Measurements from ENCODE around the gene DEFB132. TPM values are rescaled to one million over a fixed set of nuclear protein-coding genes. Genes with fewer than 3 reads are reported as not detected.

The DEFB132 gene
- total and polyA plus RNA-seq, 2 of the 8 experiments (the other 6 are each of a cell fraction or from before 2014, with no cell fraction given) = not detected

GRCh38 chr20:235891-236290 lies 21.6 kb upstream of the DEFB132 start:
- no peak overlapping the region for H3K4me2 ChIP-seq (ENCODE audit: insufficient read depth in 1 of 2, low read depth in 2 of 2, low read length in 2 of 2)
- H3K27me3 ChIP-seq (replicated peaks in 1 of 4; ENCODE audit: control insufficient read depth in 3 of 4, extremely low read depth in 1 of 4, insufficient read depth in 3 of 4, low read length in 3 of 4) = no peaks in the 10 kb centered on the region; a peak in 1 of 7 replicates

More at GRCh38 chr20:235891-236290, 21.6 kb upstream of the DEFB132 start:
- no peak overlapping the region for H3K27ac ChIP-seq (ENCODE audit: low read depth, low read length)
- H3K4ac ChIP-seq (replicated peaks; ENCODE audit: insufficient read length, low read depth, low read length) = no peak overlapping the region
- no peak overlapping the region for H2BK5ac ChIP-seq (ENCODE audit: low read depth, low read length)
- no peaks in the 10 kb centered on the region for H3K23me2 ChIP-seq (ENCODE audit: low read depth, low read length)
- no peaks in the 10 kb centered on the region for H3K79me1 ChIP-seq (ENCODE audit: low read depth, low read length)
- CTCF ChIA-PET (ENCODE audit: partially characterized antibody) = no interaction called here
- no peaks in the 10 kb centered on the region for H4K20me1 ChIP-seq (replicated peaks in 1 of 2; ENCODE audit: control insufficient read depth in 1 of 2, insufficient read depth in 2 of 2, low read length in 2 of 2)
- no peak overlapping the region for H3K23ac ChIP-seq (ENCODE audit: insufficient read length)
- no peak overlapping the region for H3K14ac ChIP-seq (ENCODE audit: insufficient read length)
- H3K18ac ChIP-seq (ENCODE audit: extremely low read depth, low read length) = no peak overlapping the region
- H3K9me3 ChIP-seq (ENCODE audit: insufficient read depth in 2 of 2, low read depth in 1 of 2, low read length in 1 of 2) = peaks cover 0 to 6% of the 10 kb centered on the region in 2 experiments; a peak in 2 of 4 replicates
- H2BK120ac ChIP-seq (replicated peaks; ENCODE audit: low read depth, low read length) = no peak overlapping the region
- no peak overlapping the region for H2BK20ac ChIP-seq (ENCODE audit: low read length)
- no peaks in the 10 kb centered on the region for H3K36me3 ChIP-seq (ENCODE audit: control insufficient read depth in 2 of 4, insufficient read depth in 4 of 4, low read length in 3 of 4)
- H4K8ac ChIP-seq (ENCODE audit: extremely low read depth, insufficient read depth, low read length) = no peak overlapping the region
- no peak overlapping the region for H2BK15ac ChIP-seq (ENCODE audit: low read length)
- H3K56ac ChIP-seq (replicated peaks; ENCODE audit: insufficient read length, low read depth, low read length) = no peak overlapping the region
- no peak overlapping the region for H3K9ac ChIP-seq (replicated peaks in 1 of 4; ENCODE audit: extremely low read depth in 1 of 4, low read depth in 3 of 4, low read length in 3 of 4)
- H4K91ac ChIP-seq (replicated peaks; ENCODE audit: insufficient read length, low read length) = no peak overlapping the region
- H2BK12ac ChIP-seq (ENCODE audit: low read depth, low read length) = no peak overlapping the region
- no peaks in the 10 kb centered on the region for H3K4me1 ChIP-seq (replicated peaks in 1 of 4; ENCODE audit: control insufficient read depth in 3 of 4, insufficient read depth in 4 of 4, low read length in 3 of 4)
- TF ChIP-seq SAP30 (IDR thresholded peaks at IDR 0.05; ENCODE audit: insufficient read depth, insufficient replicate concordance, low read length) = no peak
- TF ChIP-seq, protein P1, sequence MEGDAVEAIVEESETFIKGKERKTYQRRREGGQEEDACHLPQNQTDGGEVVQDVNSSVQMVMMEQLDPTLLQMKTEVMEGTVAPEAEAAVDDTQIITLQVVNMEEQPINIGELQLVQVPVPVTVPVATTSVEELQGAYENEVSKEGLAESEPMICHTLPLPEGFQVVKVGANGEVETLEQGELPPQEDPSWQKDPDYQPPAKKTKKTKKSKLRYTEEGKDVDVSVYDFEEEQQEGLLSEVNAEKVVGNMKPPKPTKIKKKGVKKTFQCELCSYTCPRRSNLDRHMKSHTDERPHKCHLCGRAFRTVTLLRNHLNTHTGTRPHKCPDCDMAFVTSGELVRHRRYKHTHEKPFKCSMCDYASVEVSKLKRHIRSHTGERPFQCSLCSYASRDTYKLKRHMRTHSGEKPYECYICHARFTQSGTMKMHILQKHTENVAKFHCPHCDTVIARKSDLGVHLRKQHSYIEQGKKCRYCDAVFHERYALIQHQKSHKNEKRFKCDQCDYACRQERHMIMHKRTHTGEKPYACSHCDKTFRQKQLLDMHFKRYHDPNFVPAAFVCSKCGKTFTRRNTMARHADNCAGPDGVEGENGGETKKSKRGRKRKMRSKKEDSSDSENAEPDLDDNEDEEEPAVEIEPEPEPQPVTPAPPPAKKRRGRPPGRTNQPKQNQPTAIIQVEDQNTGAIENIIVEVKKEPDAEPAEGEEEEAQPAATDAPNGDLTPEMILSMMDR (IDR thresholded peaks at IDR 0.05; ENCODE audit: control extremely low read depth in 1 of 3, insufficient read depth in 1 of 3, low read depth in 1 of 3, low read length in 3 of 3) = peak in 1 of 3 experiments; percentile 5; a peak in 1 of 4 replicates
- TF ChIP-seq RAD21 (IDR thresholded peaks at IDR 0.05 in 1 of 2, conservative IDR thresholded peaks at IDR 0.05 in 1 of 2; ENCODE audit: low read depth in 2 of 2, low read length in 2 of 2) = peak; percentile 25 to 49
- POLR2A ChIA-PET (ENCODE audit: partially characterized antibody) = no interaction called here
- H4K5ac ChIP-seq (ENCODE audit: insufficient read length, low read depth, low read length) = no peak overlapping the region
- no peaks in the 10 kb centered on the region for H3K79me2 ChIP-seq (ENCODE audit: control insufficient read depth in 1 of 2, insufficient read depth in 2 of 2, low read length in 2 of 2)
- DNase-seq (ENCODE audit: low read depth in 1 of 2, low spot score in 2 of 2) = no peak
- no peak overlapping the region for H3K4me3 ChIP-seq (ENCODE audit: extremely low read depth in 1 of 4, insufficient read depth in 2 of 4, low read depth in 3 of 4, low read length in 4 of 4)
- H2AFZ ChIP-seq (ENCODE audit: low read length) = no peak overlapping the region
- FAIRE-seq = no peak
- WGBS, 2 experiments (ENCODE audit: extremely low coverage in 1 of 2, insufficient coverage in 1 of 2, insufficient read length in 1 of 2, insufficient replicate concordance in 2 of 2, low coverage in 1 of 2, low lambda C conversion rate in 2 of 2, missing lambda C conversion rate in 1 of 2) = 86% methylated on average over 1 of the region's 1 CpG; no CpG with 5 or more reads in 1 of the 2 experiments
- H2AK5ac ChIP-seq (ENCODE audit: low read depth, low read length) = no peak overlapping the region
